Measurements from ENCODE around the gene PELI3. TPM values are rescaled to one million over a fixed set of nuclear protein-coding genes. Genes with fewer than 3 reads are reported as not detected.
"Not testable (repeated sequence)": the region's sequence is repeated elsewhere in the genome, so short reads cannot be mapped to it uniquely, and the experiment has no call there.

The PELI3 gene
- total RNA-seq, 1 donor from 2014 or later, result 21.6 TPM

- Histone ChIP-seq H3K27me3 (no peaks in the 10 kb centered on the region), H3K4me1 (no peaks in the 10 kb centered on the region), H3K27ac (no peak overlapping the region), H3K4me3 (no peak overlapping the region), H3K36me3 (no peaks in the 10 kb centered on the region), H3K9me3 (no peaks in the 10 kb centered on the region)
- TF ChIP-seq POLR2AphosphoS5 (IDR thresholded peaks at IDR 0.05; ENCODE audit: insufficient read depth in 1 of 2, low read depth in 1 of 2) (no peak), POLR2A (IDR thresholded peaks at IDR 0.05) (no peak)
- TF ChIP-seq, protein P1, sequence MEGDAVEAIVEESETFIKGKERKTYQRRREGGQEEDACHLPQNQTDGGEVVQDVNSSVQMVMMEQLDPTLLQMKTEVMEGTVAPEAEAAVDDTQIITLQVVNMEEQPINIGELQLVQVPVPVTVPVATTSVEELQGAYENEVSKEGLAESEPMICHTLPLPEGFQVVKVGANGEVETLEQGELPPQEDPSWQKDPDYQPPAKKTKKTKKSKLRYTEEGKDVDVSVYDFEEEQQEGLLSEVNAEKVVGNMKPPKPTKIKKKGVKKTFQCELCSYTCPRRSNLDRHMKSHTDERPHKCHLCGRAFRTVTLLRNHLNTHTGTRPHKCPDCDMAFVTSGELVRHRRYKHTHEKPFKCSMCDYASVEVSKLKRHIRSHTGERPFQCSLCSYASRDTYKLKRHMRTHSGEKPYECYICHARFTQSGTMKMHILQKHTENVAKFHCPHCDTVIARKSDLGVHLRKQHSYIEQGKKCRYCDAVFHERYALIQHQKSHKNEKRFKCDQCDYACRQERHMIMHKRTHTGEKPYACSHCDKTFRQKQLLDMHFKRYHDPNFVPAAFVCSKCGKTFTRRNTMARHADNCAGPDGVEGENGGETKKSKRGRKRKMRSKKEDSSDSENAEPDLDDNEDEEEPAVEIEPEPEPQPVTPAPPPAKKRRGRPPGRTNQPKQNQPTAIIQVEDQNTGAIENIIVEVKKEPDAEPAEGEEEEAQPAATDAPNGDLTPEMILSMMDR (IDR thresholded peaks at IDR 0.05), result no peak
- intact Hi-C loops (cut with DNase I), result no loop called here
- DNase-seq (ENCODE audit: extremely low spot score in 2 of 2), result no peak
Measured at GRCh38 chr11:66428933-66429332, 37.8 kb upstream of the PELI3 start.

GRCh38 chr11:66429983-66430602, 36.6 kb upstream of the PELI3 start:
- H3K4me1 ChIP-seq, result no peaks in the 10 kb centered on the region
- intact Hi-C loops (cut with DNase I), result no loop called here
- H3K36me3 ChIP-seq, result no peaks in the 10 kb centered on the region
- H3K27ac ChIP-seq, result no peak overlapping the region
- TF ChIP-seq, protein P1 (IDR thresholded peaks at IDR 0.05), result peak; percentile 62 to 72 (median 63)
- no peak for TF ChIP-seq POLR2A (IDR thresholded peaks at IDR 0.05)
- H3K27me3 ChIP-seq, result no peaks in the 10 kb centered on the region
- no peaks in the 10 kb centered on the region for H3K9me3 ChIP-seq
- DNase-seq (ENCODE audit: extremely low spot score in 2 of 2), result no peak
- H3K4me3 ChIP-seq, result no peak overlapping the region

GRCh38 chr11:66431287-66431686, 35.4 kb upstream of the PELI3 start:
- not testable (repeated sequence) for DNase-seq (ENCODE audit: extremely low spot score in 2 of 2)

DNA sequence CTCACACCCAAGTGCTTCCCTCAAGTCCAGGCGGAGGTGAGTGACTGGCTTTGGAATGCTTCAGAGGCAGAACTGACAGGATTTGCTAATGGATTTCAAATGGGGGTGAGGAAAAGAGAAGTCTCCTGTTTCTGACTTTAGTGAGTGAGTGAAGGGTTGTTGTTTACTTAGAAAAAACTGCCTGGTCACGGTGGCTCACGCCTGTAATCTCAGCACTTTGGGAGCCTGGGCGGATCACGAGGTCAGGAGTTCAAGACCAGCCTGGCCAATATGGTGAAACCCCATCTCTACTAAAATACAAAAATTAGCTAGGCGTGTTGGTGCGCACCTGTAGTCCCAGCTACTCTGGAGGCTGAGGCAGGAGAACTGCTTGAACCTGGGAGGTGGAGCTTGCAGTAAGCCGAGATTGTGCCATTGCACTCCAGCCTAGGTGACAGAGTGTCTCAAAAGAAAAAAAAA, 34.8 kb upstream of the PELI3 start:
- intact Hi-C loops (cut with DNase I); H3K4me3 ChIP-seq; H3K27ac ChIP-seq; H3K4me1 ChIP-seq; H3K27me3 ChIP-seq; H3K9me3 ChIP-seq; DNase-seq (ENCODE audit: extremely low spot score in 2 of 2): not testable (repeated sequence)
- peaks cover 0 to 14% of the 10 kb centered on the region in 2 donors for H3K36me3 ChIP-seq

More at GRCh38 chr11:66431287-66431686, 35.4 kb upstream of the PELI3 start:
- H3K4me1 ChIP-seq; H3K27ac ChIP-seq; H3K4me3 ChIP-seq; H3K9me3 ChIP-seq; H3K27me3 ChIP-seq; intact Hi-C loops (cut with DNase I): not testable (repeated sequence)
- peaks cover 0 to 11% of the 10 kb centered on the region in 2 donors for H3K36me3 ChIP-seq

DNA sequence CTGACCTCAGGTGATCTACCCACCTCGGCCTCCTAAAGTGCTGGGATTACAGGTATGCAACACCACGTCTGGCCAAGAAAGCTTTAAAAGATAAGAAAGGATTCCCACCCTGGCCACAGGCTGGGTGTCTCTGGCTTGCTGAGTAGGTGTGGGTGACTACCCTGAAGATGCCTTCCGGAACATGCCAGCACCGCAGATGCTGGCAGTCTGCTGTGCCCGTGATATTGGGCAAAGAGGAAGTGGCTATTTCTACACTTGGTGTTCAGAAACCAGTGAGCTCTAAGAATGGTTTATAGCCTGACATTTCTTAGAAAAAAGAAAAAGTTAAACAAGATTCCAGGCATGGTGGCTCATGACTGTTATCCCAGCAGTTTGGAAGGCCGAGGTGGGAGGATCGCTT, 34.1 kb upstream of the PELI3 start:
- DNase-seq (ENCODE audit: extremely low spot score in 2 of 2), result no peak
- Histone ChIP-seq H3K27me3 (no peaks in the 10 kb centered on the region), H3K36me3 (peaks cover 0 to 14% of the 10 kb centered on the region in 2 donors), H3K4me3 (no peak overlapping the region), H3K4me1 (peaks cover 3% of the 10 kb centered on the region), H3K27ac (no peak overlapping the region), H3K9me3 (no peaks in the 10 kb centered on the region)
- intact Hi-C loops (cut with DNase I), result no loop called here
- TF ChIP-seq, protein P1 (IDR thresholded peaks at IDR 0.05), result no peak
- TF ChIP-seq POLR2AphosphoS5 (IDR thresholded peaks at IDR 0.05; ENCODE audit: insufficient read depth in 1 of 2, low read depth in 1 of 2) (no peak), POLR2A (IDR thresholded peaks at IDR 0.05) (no peak)

DNA sequence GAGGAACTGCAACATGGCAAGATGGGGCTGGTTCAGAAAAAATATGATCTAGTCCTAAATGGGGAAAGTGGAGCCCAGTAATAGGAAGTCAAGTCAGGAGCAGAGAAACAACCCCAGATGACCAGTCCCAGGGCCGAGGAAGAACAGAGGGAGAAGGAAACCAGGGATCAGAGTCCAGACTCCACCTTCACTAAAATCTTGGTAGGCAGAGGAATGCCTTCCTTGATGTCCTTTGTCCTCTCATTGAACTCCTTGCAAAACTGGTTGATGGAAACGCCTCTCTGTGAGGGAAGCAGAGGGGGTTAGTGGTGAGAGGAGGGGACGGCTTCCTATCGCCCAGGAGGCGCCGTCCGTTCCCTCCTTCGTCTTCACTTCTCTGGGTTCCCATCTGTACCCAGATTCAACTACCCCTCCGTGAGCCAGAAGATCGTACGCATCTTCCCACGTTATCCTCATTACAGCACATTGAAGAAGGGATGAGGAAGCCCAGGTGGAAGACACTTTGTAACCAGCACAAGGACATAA, 28.7 kb upstream of the PELI3 start:
- no peak for DNase-seq (ENCODE audit: extremely low spot score in 2 of 2)
- peaks cover 0 to 14% of the 10 kb centered on the region in 2 donors for H3K36me3 ChIP-seq
- TF ChIP-seq POLR2A (IDR thresholded peaks at IDR 0.05) (no peak), POLR2AphosphoS5 (IDR thresholded peaks at IDR 0.05; ENCODE audit: insufficient read depth in 1 of 2, low read depth in 1 of 2) (no peak)
- TF ChIP-seq, protein P1 (IDR thresholded peaks at IDR 0.05), result no peak
- H3K9me3 ChIP-seq, result no peaks in the 10 kb centered on the region
- intact Hi-C loops (cut with DNase I), result no loop called here
- H3K4me3 ChIP-seq, result peak overlapping the region; percentile 68 to 97
- no peaks in the 10 kb centered on the region for H3K27me3 ChIP-seq
- peak overlapping the region; percentile 87 for H3K27ac ChIP-seq
- H3K4me1 ChIP-seq, result peaks cover 11% of the 10 kb centered on the region

Data from vagina (tissue), 2 donors.